LNCAP (cell line): ENCODE measurements around the gene SCAF1.

Experiments
- CTCF ChIP-seq: fragments of 450-650 bp; IDR thresholded peaks from 2 replicates; pipeline ENCODE4 v1.5.1; 2017; ENCODE audit warnings: mild to moderate bottlenecking

The SCAF1 gene

GRCh38 chr19:49690079-49690655 lies 48.2 kb downstream of the SCAF1 start:
- TF ChIP-seq CTCF, result no peak; the same call in 1 of the 2 replicates

GRCh38 chr19:49690656-49691242 lies 48.7 kb downstream of the SCAF1 start, which contains the start of gene CPT1C:
CPT1C (plus strand) TSS chr19:49691116; CDS start chr19:49692253, 1,137 bp downstream.
- no peak for TF ChIP-seq CTCF

GRCh38 chr19:49691243-49692146 lies 49.5 kb downstream of the SCAF1 start:
- no peak for TF ChIP-seq CTCF

- no peak for TF ChIP-seq CTCF
Measured at GRCh38 chr19:49692147-49692506, 50.1 kb downstream of the SCAF1 start.

GRCh38 chr19:49696115-49696514 lies 54.1 kb downstream of the SCAF1 start:
- no peak for TF ChIP-seq CTCF

GRCh38 chr19:49696865-49697264 lies 54.9 kb downstream of the SCAF1 start:
- no peak for TF ChIP-seq CTCF

- no peak for TF ChIP-seq CTCF
Measured at GRCh38 chr19:49699364-49699763, 57.4 kb downstream of the SCAF1 start.
